GM18526 (cell line): Measurements from ENCODE around the gene APOO.

Experiments used
- POLR2A ChIP-seq: IDR thresholded peaks from 3 replicates; pipeline ENCODE4 v1.6.1; 2011; ENCODE audit not compliant: insufficient read length; ENCODE audit errors: extremely low read depth

The APOO gene

GRCh38 chrX:23907498-23908218 lies at the start of gene APOO, which contains the start of gene CXorf58:
Gene APOO (minus strand): TSS chrX:23907938. CDS start chrX:23907702, 236 bp downstream.
Gene CXorf58 (plus strand): TSS chrX:23908006. CDS start chrX:23910303, 2,297 bp downstream.
- peak; percentile 37 for TF ChIP-seq POLR2A

- TF ChIP-seq POLR2A: no peak
Observed at GRCh38 chrX:23954396-23954795, 46.7 kb upstream of the APOO start.

- no peak for TF ChIP-seq POLR2A
Observed at GRCh38 chrX:23953908-23954269, 46.2 kb upstream of the APOO start.

GRCh38 chrX:23952984-23953907 lies 45.5 kb upstream of the APOO start:
- TF ChIP-seq POLR2A: no peak

- TF ChIP-seq POLR2A: no peak
Observed at GRCh38 chrX:23952391-23952790, 44.7 kb upstream of the APOO start.

GRCh38 chrX:23945206-23945605 lies 37.5 kb upstream of the APOO start:
- no peak for TF ChIP-seq POLR2A

GRCh38 chrX:23944234-23944633 lies 36.5 kb upstream of the APOO start:
- no peak for TF ChIP-seq POLR2A

- no peak for TF ChIP-seq POLR2A
Observed at GRCh38 chrX:23939203-23939602, 31.5 kb upstream of the APOO start.

- TF ChIP-seq POLR2A: no peak
Observed at GRCh38 chrX:23938690-23939089, 31.0 kb upstream of the APOO start.

- no peak for TF ChIP-seq POLR2A
Observed at GRCh38 chrX:23937100-23937499, 29.4 kb upstream of the APOO start.

- no peak for TF ChIP-seq POLR2A
Observed at GRCh38 chrX:23936180-23936579, 28.4 kb upstream of the APOO start.

- TF ChIP-seq POLR2A: no peak
Observed at GRCh38 chrX:23935106-23935505, 27.4 kb upstream of the APOO start.

- no peak for TF ChIP-seq POLR2A
Observed at GRCh38 chrX:23932046-23932445, 24.3 kb upstream of the APOO start.

- no peak for TF ChIP-seq POLR2A
Observed at GRCh38 chrX:23930894-23931604, 23.3 kb upstream of the APOO start.

- no peak for TF ChIP-seq POLR2A
Observed at GRCh38 chrX:23926015-23926414, 18.3 kb upstream of the APOO start.
